Measurements from ENCODE around the gene PLXNB2. TPM values are rescaled to one million over a fixed set of nuclear protein-coding genes. Genes with fewer than 3 reads are reported as not detected.

PLXNB2 gene
- total RNA-seq, 1 donor from 2014 or later, result 95.2 TPM

DNA sequence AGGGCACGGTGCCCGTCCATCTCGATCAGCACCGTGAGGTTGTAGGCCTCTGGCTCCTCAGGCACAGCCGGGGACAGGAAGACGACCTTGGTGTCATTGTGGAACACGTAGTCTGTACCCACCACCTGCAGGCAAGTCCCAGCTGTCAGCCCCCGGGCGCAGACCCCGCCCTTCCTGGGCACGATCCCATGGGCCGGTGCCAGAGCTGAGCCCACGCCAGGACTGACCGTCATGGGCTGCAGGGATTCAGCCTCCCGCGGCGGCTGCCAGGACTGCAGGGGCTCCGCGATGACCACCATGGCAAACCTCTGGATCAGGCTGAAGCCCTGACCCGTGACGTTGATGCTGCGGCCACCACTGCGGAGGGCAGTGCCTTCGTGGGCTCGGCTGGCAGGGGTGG lies 25.5 kb downstream of the PLXNB2 start:
- Mint-ChIP-seq H3K27me3 (ENCODE audit: unreplicated experiment) (peaks cover 3% of the 10 kb centered on the region), H3K27ac (ENCODE audit: unreplicated experiment) (no peak overlapping the region), H3K4me1 (ENCODE audit: low read depth, unreplicated experiment) (no peaks in the 10 kb centered on the region), H3K36me3 (ENCODE audit: unreplicated experiment) (no peaks in the 10 kb centered on the region), H3K4me3 (ENCODE audit: unreplicated experiment) (no peak overlapping the region), H3K9me3 (ENCODE audit: unreplicated experiment) (peaks cover 1% of the 10 kb centered on the region)
- no peak for DNase-seq
- TF ChIP-seq, protein P1, sequence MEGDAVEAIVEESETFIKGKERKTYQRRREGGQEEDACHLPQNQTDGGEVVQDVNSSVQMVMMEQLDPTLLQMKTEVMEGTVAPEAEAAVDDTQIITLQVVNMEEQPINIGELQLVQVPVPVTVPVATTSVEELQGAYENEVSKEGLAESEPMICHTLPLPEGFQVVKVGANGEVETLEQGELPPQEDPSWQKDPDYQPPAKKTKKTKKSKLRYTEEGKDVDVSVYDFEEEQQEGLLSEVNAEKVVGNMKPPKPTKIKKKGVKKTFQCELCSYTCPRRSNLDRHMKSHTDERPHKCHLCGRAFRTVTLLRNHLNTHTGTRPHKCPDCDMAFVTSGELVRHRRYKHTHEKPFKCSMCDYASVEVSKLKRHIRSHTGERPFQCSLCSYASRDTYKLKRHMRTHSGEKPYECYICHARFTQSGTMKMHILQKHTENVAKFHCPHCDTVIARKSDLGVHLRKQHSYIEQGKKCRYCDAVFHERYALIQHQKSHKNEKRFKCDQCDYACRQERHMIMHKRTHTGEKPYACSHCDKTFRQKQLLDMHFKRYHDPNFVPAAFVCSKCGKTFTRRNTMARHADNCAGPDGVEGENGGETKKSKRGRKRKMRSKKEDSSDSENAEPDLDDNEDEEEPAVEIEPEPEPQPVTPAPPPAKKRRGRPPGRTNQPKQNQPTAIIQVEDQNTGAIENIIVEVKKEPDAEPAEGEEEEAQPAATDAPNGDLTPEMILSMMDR (IDR thresholded peaks at IDR 0.05; ENCODE audit: partially characterized antibody, unreplicated experiment), result no peak

DNA sequence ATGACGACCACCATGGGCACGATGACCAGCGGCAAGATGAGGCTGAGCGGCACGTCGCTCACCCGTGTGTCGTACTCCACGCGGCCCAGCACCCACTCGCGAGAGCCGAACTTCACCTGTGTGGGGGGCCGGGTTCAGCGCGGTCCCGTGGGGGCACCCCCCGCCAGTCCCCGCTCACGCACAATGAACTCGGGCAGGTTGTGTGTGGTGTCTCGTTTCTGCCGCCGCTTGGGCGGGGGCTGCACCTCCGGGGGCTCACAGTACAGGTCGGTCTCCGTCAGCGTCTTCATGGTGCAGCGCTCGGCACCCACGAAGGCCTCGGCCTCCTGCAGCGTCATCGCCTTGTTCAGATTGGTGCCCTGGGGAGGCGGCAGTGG lies 26.1 kb downstream of the PLXNB2 start:
- peaks cover 1% of the 10 kb centered on the region for H3K9me3 Mint-ChIP-seq (ENCODE audit: unreplicated experiment)
- no peaks in the 10 kb centered on the region for H3K4me1 Mint-ChIP-seq (ENCODE audit: low read depth, unreplicated experiment)
- TF ChIP-seq, protein P1 (IDR thresholded peaks at IDR 0.05; ENCODE audit: partially characterized antibody, unreplicated experiment), result no peak
- DNase-seq, result no peak
- H3K27me3 Mint-ChIP-seq (ENCODE audit: unreplicated experiment), result peaks cover 3% of the 10 kb centered on the region
- H3K27ac Mint-ChIP-seq (ENCODE audit: unreplicated experiment), result no peak overlapping the region
- H3K4me3 Mint-ChIP-seq (ENCODE audit: unreplicated experiment), result no peak overlapping the region
- H3K36me3 Mint-ChIP-seq (ENCODE audit: unreplicated experiment), result no peaks in the 10 kb centered on the region

DNA sequence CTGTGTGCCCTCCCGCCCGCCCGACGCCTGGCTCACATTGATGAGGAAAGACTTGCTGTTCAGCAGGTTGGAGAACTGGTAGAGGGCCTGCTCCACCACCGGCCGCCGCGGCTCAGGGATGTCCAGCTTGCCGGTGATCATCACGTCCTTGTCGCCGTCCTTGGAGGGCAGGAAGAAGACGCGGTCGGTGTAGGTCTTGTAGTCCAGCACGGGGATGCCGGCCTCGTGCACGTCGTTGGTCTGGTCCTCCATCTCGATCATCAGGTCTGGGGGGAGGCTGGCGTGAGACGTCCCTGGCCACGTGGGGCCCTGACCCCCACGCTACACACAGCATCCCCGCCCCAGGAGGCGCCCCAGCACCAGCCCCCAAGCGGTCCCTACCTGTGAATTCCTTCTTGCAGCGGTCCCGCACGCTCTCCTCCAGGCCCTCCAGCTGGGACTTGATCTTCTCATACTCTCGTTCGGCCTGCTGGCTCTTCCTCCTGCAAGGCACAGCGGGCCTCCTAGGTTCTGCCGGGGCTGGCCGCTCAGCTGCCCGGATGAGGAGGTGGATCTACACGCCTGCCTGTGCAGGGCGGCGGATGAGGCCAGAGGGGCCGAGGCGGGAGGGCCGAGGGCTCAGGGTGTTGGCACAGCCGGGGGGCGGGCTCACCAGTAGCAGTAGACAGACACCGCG lies 26.6 kb downstream of the PLXNB2 start:
- no peak overlapping the region for H3K4me3 Mint-ChIP-seq (ENCODE audit: unreplicated experiment)
- H3K9me3 Mint-ChIP-seq (ENCODE audit: unreplicated experiment), result peaks cover 1% of the 10 kb centered on the region
- H3K27me3 Mint-ChIP-seq (ENCODE audit: unreplicated experiment), result peaks cover 3% of the 10 kb centered on the region
- no peaks in the 10 kb centered on the region for H3K36me3 Mint-ChIP-seq (ENCODE audit: unreplicated experiment)
- no peaks in the 10 kb centered on the region for H3K4me1 Mint-ChIP-seq (ENCODE audit: low read depth, unreplicated experiment)
- no peak overlapping the region for H3K27ac Mint-ChIP-seq (ENCODE audit: unreplicated experiment)
- DNase-seq, result no peak
- TF ChIP-seq, protein P1 (IDR thresholded peaks at IDR 0.05; ENCODE audit: partially characterized antibody, unreplicated experiment), result no peak

DNA sequence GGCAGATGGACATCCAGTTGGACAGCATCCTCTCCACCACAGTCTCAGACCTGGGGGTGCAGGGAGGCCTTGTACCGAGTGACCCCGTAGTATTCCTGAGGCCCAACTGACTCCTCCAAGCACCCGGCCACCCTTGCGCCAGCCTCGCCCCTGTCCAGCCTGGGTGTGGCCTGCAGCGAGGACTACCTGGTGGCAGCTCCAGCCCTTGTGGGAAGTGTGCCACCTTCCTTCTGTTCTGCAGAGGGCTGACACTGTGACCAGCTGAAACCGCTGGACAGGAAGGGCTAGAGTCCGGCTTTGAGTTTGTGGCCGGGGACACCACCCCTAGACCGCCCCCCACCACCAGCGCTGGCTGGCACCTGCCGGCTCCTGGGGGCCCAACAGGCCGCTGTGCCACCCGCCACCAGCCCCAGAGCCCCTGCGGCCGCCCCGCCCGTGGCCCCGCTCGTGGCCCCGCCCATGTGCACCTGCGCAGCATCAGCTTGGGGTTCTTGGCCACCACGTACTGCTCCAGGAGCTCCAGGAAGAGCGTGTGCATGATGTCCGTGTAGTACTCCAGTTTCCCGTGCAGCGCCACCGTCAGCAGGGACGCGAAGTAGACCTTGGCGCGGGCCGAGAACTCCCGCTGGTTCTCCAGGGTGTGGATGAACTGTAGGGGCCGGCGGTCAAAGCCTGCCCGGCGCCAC lies 27.3 kb downstream of the PLXNB2 start:
- H3K4me3 Mint-ChIP-seq (ENCODE audit: unreplicated experiment), result no peak overlapping the region
- TF ChIP-seq, protein P1 (IDR thresholded peaks at IDR 0.05; ENCODE audit: partially characterized antibody, unreplicated experiment), result no peak
- H3K4me1 Mint-ChIP-seq (ENCODE audit: low read depth, unreplicated experiment), result no peaks in the 10 kb centered on the region
- H3K36me3 Mint-ChIP-seq (ENCODE audit: unreplicated experiment), result no peaks in the 10 kb centered on the region
- H3K27ac Mint-ChIP-seq (ENCODE audit: unreplicated experiment), result no peak overlapping the region
- no peak for DNase-seq
- H3K27me3 Mint-ChIP-seq (ENCODE audit: unreplicated experiment), result peaks cover 3% of the 10 kb centered on the region
- H3K9me3 Mint-ChIP-seq (ENCODE audit: unreplicated experiment), result peaks cover 1% of the 10 kb centered on the region

DNA sequence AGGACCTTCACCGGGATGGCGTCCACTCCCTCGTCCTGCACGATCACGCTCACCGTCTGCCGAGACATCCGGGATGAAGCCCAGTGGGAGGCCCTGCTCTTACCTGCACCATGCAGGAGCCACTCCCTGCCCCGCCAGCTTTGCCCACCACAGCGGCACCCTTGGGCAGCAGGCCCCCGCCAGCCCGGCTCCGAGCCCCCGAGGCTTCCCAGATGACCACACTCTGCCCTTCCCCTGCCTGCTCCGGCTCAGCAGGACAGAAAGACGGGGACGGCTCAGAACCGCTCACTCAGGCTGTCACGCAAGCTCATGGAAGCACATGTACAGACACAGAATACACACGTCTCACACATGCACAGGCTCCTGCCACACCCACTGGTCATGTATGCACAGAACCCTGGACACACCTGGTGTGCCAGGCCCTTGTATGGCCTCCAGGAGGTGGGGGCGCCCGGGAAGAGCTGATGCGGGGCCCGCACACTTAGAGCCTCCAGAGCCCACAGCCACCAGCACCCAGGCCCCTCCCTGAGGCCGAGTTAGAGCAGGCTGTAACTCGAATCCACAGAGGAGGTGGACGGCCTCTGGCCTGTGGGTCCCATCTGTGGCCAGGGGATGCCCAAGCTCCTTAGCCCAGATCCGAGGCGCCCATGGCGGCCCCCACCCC lies 28.4 kb downstream of the PLXNB2 start:
- TF ChIP-seq, protein P1 (IDR thresholded peaks at IDR 0.05; ENCODE audit: partially characterized antibody, unreplicated experiment), result no peak
- no peak for DNase-seq
- peaks cover 2% of the 10 kb centered on the region for H3K4me1 Mint-ChIP-seq (ENCODE audit: low read depth, unreplicated experiment)
- H3K4me3 Mint-ChIP-seq (ENCODE audit: unreplicated experiment), result no peak overlapping the region
- peaks cover 3% of the 10 kb centered on the region for H3K27me3 Mint-ChIP-seq (ENCODE audit: unreplicated experiment)
- H3K9me3 Mint-ChIP-seq (ENCODE audit: unreplicated experiment), result peaks cover 1% of the 10 kb centered on the region
- H3K27ac Mint-ChIP-seq (ENCODE audit: unreplicated experiment), result no peak overlapping the region
- no peaks in the 10 kb centered on the region for H3K36me3 Mint-ChIP-seq (ENCODE audit: unreplicated experiment)
